Activated CD4-positive, alpha-beta T cell treated with anti-CD3 and anti-CD28 coated beads for 48 hours (primary cell): ENCODE results near the gene PLB1.

Experiments used
- DNase-seq: peaks from one replicate; pipeline ENCODE4 v3.0.0-alpha.2; 2020

The PLB1 gene

DNA sequence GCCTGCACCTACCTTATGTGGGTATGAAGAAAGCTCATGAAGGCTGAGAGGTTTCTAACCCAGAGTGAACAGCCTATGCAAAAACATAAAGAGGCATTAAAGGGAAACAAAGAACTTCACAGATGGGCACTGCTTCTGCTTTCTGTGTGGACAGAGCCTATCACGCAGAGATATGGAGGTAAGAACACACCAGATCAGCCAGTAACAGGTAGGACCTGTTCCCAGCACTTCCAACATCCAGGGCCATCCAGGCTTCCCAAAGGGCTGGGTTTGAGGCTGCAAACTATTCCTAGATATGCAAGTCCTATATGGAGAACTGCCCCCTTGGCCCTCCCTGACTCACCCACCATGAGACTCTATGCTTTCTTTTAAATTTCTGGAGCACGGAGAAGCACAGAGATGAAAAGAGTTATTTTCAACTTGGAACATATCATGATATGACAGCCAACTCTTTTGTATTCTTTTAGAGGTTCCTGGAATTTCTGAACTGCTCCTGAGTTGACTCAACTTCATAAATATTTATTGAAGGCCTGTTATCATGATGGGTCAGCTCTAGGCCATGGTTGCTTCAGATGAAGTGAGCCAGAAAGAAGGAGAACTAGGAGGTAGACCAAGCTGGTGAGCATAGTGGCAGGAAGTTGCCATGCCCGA is 178.3 kb downstream of the PLB1 start:
- no peak for DNase-seq

DNA sequence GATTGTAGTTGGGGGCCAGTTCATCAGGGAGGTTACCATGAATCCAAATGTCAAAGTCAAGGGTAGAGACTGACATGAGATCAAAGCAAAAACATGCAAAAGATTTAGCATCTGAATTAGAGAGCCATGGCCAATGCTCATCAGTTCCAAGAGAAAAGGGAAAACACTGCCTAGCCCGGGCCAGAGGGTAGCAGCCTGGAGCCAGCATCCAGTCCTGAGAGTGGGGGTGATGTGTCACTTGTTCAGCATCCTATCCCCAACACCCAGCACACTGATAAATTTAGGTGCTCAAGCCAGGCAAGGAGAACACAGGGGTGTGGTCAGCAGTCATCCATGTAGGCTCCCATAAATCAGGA is 178.8 kb downstream of the PLB1 start:
- no peak for DNase-seq

- DNase-seq, result no peak
These were observed 180.4 kb downstream of the PLB1 start for GRCh38 chr2:28676152-28676835.

GRCh38 chr2:28678175-28678855 is 182.5 kb downstream of the PLB1 start:
- DNase-seq, result no peak

GRCh38 chr2:28678944-28679343 is 183.1 kb downstream of the PLB1 start:
- peak; percentile 40 for DNase-seq

GRCh38 chr2:28680657-28681056 is 184.8 kb downstream of the PLB1 start:
- DNase-seq, result no peak

DNA sequence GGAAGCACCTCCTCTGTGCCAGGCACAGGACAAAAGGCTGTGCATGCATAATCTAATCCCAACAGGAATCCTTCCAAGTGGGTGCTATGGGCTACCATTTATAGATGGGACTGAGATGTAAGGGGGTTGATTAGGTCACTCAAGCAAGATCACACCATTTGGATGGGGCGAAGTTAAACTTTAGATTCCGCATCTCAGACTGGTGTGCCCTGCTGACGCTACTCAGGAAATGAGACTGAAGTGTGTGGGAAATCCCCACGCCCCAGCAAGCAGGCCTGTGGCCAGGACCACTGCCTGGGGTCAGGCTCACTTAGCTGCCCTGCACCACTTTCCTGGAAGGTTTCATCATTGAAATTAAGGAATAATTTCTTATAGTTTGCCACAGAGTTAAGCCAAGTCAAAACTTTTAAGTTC is 185.3 kb downstream of the PLB1 start:
- peak; percentile 75 for DNase-seq

DNA sequence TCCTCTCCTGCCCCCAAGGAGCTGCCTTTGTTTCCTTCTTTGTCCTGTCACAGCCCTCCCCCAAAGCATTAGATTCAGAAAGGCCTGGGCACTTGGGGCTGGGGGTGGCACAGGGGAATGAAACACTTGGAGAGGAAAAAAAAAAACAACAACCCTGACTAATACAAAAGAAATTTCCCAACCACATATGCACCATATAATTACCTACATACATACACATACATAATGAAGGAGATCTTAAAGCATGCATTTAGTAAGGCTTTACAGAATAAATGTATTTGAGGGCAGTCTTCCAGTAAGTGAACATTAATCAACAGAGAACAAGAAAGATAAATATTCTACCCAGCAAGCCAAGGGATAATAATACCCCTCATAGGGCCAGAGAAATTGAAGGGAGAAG is 185.7 kb downstream of the PLB1 start:
- DNase-seq, result no peak

GRCh38 chr2:28683100-28683706 is 187.3 kb downstream of the PLB1 start:
- DNase-seq, result no peak

DNA sequence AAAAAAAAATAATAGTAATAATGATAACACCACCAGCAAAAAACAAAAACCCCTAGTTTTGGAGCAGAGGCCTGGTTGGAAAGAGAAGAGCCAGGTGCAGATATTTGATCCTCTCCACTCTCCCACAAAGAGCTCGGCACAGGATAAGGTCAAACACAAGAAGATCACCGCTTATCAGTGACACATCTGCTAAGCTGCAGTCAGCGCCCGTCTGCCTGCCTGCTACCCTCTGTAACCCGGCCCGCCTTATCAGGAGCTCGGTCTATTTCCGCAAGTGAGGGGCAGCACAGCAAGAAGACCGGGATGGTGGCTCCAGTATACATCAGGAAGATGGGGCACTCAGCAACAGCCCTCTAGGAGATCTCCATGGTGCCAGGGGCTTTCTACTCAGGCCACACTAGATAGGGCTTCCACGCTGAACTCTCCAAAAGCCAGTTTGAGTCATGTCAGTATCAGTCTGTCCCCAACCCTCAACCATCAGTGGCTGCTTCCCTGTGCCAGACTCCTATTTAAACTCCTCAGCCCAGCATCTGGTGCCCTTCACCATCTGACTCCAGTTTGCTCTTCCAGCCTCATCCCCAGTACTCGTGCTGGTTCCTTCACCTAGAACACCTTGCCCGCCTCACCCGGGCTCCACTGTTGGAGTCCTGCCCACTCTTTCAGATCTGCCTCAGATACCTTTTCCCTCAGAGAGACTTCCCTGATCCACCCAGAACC is 188.4 kb downstream of the PLB1 start:
- DNase-seq, result no peak

- no peak for DNase-seq
These were observed 191.3 kb downstream of the PLB1 start for GRCh38 chr2:28687171-28687570.

DNA sequence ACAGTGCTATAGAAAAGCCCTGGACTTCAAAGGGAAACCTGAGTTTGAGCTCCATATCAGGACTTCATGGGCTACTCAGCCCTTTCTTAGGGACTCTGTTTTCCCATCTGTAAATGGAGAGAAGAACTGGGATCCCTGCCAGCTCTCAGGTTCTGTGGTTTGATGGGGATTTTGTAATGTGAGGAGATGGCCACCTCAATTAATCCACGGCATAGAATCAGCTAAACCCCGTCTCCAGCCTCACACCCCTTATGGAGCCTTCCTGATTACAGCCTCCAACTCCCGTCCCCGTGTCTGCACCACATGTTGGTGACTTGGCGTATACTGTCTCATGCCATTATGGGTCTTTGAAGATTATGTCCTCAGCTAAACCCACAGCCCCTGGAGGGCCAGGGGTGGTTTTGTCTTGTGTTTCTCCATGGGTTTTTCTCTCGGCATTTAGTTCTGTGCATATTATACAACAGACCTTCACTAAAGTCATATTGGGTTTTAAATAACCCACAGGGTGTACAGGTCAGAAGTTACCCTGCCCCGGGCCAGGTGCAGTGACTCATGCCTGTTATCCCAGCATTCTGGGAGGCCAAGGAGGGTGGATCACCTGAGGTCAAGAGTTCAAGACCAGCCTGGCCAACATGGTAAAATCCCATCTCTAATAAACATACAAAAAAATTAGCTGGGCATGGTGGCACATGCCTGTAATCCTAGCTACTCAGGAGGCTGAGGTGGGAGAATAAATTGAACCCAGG is 192.0 kb downstream of the PLB1 start:
- DNase-seq, result no peak

- no peak for DNase-seq
These were observed 193.0 kb downstream of the PLB1 start for GRCh38 chr2:28688818-28689217.

DNA sequence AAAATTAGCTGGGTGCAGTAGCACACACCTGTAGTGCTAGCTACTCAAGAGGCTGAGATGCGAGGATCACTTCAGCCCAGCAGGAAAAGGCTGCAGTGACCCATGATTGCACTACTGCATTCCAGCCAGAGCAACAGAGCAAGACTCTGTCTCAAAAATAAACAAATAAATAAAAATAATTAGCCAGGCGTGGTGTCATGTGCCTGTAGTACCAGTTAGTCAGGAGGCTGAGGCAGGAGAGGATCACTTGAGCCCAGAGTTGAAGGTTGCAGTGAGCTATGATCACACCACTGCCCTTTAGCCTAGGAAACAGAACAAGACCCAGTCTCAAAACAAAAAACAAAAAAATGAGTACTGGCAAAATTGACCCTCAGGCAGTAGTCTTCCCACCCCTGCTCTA is 193.9 kb downstream of the PLB1 start:
- DNase-seq, result no peak

DNA sequence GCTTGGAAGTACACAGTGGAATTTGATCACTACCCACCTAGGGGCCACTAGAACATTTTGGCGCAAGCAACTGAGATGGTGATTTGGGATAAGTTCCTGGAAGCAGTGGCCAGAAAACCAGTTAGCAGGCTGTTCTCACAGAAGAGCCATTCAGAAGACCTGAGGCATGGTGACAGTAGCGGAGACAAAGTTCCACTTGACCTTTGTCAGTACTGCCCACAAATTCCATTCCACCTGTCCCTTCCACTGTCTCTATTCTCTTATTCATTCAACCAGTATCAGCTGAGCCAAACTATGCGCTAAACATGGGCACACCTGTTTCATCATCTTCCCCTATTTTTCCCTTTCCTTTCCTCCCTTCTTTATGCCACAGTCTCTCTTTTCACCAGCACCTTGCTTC is 196.6 kb downstream of the PLB1 start:
- DNase-seq, result no peak

DNA sequence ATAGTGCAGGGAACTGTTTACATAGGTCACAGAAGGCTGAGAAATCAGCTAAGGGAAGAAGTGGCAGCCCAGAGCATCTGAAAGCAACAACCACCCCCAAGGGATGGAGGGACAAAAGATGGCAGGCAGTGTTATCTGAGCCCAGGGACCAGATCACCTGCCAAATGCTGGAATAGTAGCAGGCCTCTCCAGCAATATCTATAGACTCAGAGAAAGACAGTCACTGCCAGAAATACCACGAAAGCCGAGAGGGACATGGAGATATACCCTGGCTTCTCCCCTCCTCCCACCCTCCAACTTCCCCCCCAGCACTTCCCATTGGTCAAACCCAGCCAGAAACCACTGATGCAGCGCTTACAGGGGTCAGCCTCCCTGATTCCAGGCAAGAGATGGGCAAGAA is 197.4 kb downstream of the PLB1 start:
- no peak for DNase-seq
